ENCODE results near the gene MAGEA8.

DNA sequence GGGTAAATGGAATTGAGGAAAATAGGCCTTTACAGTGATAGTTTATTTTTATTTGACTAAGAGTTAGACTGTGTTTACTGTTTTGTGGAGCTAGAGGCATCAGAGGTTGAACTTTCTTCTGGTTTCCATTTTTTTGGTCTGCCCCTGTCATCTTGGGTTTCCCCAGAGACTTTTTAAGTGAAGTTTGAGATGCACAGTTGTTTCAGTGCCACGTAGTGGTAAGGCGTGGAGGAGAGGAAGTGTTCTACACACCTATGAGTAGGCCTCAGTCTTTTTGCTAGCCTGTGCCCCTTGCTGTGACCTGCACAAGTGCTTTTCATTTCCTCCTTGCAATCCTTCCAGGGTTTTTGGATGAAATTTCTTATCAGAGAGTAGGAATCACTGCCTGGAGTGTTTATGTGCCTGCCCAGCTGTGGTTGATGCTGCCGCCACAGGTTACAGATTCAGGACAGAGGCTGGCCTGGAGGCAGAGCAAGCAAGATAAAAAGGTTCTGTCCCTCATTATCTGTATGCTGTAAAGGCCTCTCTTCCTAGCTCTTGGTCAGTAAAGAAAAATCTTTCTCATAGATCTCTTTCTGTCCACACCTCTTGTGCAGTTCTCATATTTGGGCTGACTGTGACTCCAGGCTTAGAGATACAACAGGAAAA is 35.9 kb downstream of the MAGEA8 start:
- TF ChIP-seq, protein P1, sequence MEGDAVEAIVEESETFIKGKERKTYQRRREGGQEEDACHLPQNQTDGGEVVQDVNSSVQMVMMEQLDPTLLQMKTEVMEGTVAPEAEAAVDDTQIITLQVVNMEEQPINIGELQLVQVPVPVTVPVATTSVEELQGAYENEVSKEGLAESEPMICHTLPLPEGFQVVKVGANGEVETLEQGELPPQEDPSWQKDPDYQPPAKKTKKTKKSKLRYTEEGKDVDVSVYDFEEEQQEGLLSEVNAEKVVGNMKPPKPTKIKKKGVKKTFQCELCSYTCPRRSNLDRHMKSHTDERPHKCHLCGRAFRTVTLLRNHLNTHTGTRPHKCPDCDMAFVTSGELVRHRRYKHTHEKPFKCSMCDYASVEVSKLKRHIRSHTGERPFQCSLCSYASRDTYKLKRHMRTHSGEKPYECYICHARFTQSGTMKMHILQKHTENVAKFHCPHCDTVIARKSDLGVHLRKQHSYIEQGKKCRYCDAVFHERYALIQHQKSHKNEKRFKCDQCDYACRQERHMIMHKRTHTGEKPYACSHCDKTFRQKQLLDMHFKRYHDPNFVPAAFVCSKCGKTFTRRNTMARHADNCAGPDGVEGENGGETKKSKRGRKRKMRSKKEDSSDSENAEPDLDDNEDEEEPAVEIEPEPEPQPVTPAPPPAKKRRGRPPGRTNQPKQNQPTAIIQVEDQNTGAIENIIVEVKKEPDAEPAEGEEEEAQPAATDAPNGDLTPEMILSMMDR (IDR thresholded peaks at IDR 0.05), result no peak
- TF ChIP-seq POLR2A (IDR thresholded peaks at IDR 0.05), result no peak
